Measurements from ENCODE around the gene DLG2. TPM values are rescaled to one million over a fixed set of nuclear protein-coding genes. Genes with fewer than 3 reads are reported as not detected.

Gene DLG2
- total RNA-seq, 1 donor from 2014 or later, result 5.9 TPM

- no peaks in the 10 kb centered on the region for H3K4me1 Mint-ChIP-seq (ENCODE audit: unreplicated experiment)
- no peaks in the 10 kb centered on the region for H3K27me3 Mint-ChIP-seq
- H3K36me3 Mint-ChIP-seq, result no peaks in the 10 kb centered on the region
- TF ChIP-seq CTCF (conservative IDR thresholded peaks at IDR 0.05), result no peak
- H3K27ac Mint-ChIP-seq, result no peak overlapping the region
- no peaks in the 10 kb centered on the region for H3K9me3 Mint-ChIP-seq
- no peak overlapping the region for H3K4me3 Mint-ChIP-seq
- DNase-seq (ENCODE audit: extremely low spot score, unreplicated experiment), result no peak
Measured at GRCh38 chr11:84830372-84830771, 796.8 kb downstream of the DLG2 start.

- no peak for TF ChIP-seq CTCF (conservative IDR thresholded peaks at IDR 0.05)
- no peaks in the 10 kb centered on the region for H3K36me3 Mint-ChIP-seq
- H3K9me3 Mint-ChIP-seq, result no peaks in the 10 kb centered on the region
- H3K27me3 Mint-ChIP-seq, result no peaks in the 10 kb centered on the region
- no peak overlapping the region for H3K27ac Mint-ChIP-seq
- no peak for DNase-seq (ENCODE audit: extremely low spot score, unreplicated experiment)
- H3K4me3 Mint-ChIP-seq, result no peak overlapping the region
- no peaks in the 10 kb centered on the region for H3K4me1 Mint-ChIP-seq (ENCODE audit: unreplicated experiment)
Measured at GRCh38 chr11:84829162-84829561, 798.0 kb downstream of the DLG2 start.

GRCh38 chr11:84828616-84829015, 798.5 kb downstream of the DLG2 start:
- DNase-seq (ENCODE audit: extremely low spot score, unreplicated experiment), result no peak
- Mint-ChIP-seq H3K36me3 (no peaks in the 10 kb centered on the region), H3K4me3 (no peak overlapping the region), H3K9me3 (no peaks in the 10 kb centered on the region), H3K27ac (no peak overlapping the region), H3K4me1 (ENCODE audit: unreplicated experiment) (no peaks in the 10 kb centered on the region), H3K27me3 (no peaks in the 10 kb centered on the region)
- no peak for TF ChIP-seq CTCF (conservative IDR thresholded peaks at IDR 0.05)

GRCh38 chr11:84825106-84825660, 802.0 kb downstream of the DLG2 start:
- Mint-ChIP-seq H3K4me3 (no peak overlapping the region), H3K27ac (no peak overlapping the region)

GRCh38 chr11:84824624-84825023, 802.5 kb downstream of the DLG2 start:
- H3K4me3 Mint-ChIP-seq, result no peak overlapping the region
- H3K27ac Mint-ChIP-seq, result no peak overlapping the region
- H3K27me3 Mint-ChIP-seq, result no peaks in the 10 kb centered on the region
- no peak for TF ChIP-seq CTCF (conservative IDR thresholded peaks at IDR 0.05)
- no peak for DNase-seq (ENCODE audit: extremely low spot score, unreplicated experiment)
- no peaks in the 10 kb centered on the region for H3K9me3 Mint-ChIP-seq
- peaks cover under 1% of the 10 kb centered on the region for H3K4me1 Mint-ChIP-seq (ENCODE audit: unreplicated experiment)
- no peaks in the 10 kb centered on the region for H3K36me3 Mint-ChIP-seq

More at GRCh38 chr11:84825106-84825660, 802.0 kb downstream of the DLG2 start:
- H3K4me1 Mint-ChIP-seq (ENCODE audit: unreplicated experiment), result no peaks in the 10 kb centered on the region
- H3K27me3 Mint-ChIP-seq, result no peaks in the 10 kb centered on the region
- no peaks in the 10 kb centered on the region for H3K36me3 Mint-ChIP-seq
- TF ChIP-seq CTCF (conservative IDR thresholded peaks at IDR 0.05), result no peak
- DNase-seq (ENCODE audit: extremely low spot score, unreplicated experiment), result no peak
- H3K9me3 Mint-ChIP-seq, result no peaks in the 10 kb centered on the region

GRCh38 chr11:84819537-84819936, 807.6 kb downstream of the DLG2 start:
- Mint-ChIP-seq H3K9me3 (no peaks in the 10 kb centered on the region), H3K4me1 (ENCODE audit: unreplicated experiment) (peaks cover 9% of the 10 kb centered on the region), H3K4me3 (no peak overlapping the region), H3K27ac (peak overlapping the region; percentile 71), H3K27me3 (no peaks in the 10 kb centered on the region), H3K36me3 (no peaks in the 10 kb centered on the region)
- DNase-seq (ENCODE audit: extremely low spot score, unreplicated experiment), result no peak
- TF ChIP-seq CTCF (conservative IDR thresholded peaks at IDR 0.05), result no peak
